Measurements from ENCODE around the gene MED7.

MED7 gene

DNA sequence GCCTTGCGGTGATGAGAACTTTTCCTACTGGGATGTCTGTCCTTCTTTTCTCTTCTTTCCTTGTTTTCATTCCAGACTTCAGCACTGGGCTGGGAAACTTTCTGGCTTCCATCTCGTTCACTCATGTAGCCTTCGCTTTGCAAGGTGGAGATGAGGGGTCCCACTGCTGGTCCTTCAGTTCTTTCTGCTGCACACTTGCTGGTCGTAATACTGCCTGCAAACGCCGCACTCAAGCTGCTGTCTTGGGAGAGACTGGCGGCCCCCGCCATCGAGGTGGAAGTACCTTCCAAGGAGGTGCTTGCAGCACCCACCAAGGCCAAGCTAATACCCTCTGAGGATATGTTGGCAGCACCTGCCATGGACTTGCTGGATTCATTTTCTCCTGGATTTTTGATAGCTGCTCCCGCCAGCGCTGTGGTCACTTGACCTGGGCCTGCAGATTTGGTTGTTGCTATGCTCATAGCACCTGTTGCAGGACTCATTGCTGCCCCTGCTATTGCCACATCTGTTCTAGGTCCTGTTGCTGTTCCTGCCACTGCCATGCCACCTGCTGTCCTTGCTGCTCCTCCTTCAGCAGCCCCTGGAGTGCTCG is 20.4 kb upstream of the MED7 start:
- no peak for DNase-seq

DNA sequence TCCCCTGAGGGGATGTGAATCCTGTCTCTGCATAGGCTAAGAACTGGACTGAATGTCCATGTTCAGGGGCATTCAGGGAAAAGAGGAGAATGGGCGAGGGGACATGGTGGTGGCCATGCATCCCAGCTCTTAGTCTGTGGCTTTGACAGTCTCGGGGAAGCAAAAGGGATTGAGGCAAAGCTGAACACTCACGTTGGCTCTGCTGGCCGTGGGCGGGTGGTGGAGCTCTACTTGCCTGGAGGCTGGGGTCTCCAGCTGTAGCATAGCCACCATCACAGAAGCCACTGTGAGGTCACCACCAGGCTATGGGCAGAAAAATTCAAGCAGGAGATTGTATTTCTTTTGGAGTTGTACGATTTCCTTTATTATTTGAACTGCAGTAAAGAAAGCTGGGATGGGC is 19.3 kb upstream of the MED7 start:
- DNase-seq, result no peak

DNA sequence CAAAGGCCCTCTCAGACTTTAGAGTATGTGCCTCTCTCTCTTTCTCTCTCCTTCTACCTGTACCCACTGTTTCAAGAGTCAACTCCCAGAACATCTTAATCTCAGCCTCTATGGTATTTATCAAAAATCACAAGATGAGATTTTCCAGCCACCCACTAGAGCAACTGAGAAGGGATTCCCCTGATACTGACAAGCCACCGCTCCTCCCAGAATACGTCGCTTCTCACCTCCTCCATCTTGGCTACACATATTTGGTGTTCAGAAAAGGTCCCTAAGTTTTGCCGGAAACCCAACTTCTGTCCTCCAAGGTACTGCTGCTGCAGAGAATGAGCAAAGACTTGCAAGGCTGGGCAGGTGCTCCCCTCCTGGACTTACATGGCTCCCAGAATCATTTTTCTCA is 17.3 kb upstream of the MED7 start:
- no peak for DNase-seq

DNA sequence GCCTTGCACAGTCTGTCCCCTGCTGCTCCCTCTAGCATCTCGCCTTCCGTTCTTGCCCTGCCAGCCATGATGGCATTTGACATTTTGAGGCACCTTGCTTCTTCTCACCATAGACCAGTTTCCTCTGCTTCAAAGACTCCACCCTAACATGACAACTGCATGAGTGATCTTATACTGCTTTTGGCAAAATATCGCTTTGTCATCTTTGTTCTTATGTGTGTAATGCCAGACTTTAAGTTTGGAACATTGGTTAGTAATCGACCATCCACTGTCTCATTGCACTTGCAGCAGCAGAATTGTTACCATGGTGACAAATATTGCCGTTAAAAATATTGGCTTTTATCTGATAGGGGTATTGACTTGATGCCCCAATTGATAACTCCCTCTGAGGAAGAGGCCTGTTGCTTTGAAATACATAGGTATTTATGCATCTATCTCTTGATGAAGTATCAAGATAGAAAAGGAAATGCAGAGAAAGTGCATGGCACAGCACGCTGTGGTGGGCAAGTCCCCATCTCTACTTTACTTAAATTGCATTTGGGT is 16.6 kb upstream of the MED7 start:
- DNase-seq, result no peak

DNA sequence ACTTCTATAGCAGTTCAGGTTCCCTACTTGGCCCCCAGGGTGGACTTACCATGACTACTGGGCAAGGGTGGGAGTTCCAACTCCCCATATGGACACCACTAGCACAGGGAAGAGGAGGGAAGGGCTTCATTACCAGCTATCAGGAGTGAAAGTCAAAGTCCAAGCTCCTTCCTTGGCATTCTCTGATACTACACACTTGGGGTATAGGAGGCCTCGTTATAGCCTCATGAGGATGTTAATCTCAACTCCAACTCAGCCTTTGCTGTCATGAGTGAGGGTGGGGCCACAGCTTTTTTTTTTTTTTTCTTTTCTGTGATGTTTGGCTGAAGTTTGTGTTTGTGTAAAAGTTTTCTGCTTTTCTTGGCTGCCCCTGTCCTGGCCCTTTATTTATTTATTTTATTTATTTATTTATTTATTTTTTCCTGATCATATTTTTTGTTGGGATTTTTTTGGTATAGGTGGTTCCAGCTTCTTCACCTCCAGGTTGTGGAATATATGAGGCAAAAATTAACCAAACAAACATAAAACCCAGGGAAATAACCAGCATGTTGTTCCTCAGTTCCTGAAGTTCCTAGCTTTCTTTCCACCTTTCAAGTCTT is 14.7 kb upstream of the MED7 start:
- DNase-seq, result no peak

DNA sequence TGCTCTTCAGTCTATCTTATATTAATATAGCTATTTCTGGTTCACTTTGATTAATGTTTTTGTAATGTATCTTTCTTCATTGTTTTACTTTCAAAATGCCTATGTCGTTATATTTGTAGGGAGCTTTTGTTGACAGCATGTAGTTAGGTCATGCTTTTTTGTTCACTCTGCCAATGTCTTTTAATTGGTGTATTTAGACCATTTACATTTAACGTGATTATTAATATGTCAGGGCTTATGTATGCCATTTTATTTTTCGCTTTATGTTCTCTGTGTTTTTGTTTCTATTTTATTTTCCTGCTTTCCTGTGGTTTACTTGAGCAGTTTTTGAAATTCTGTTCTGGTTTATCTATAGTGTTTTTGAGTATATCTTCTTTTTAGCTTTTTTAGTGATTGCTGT is 12.6 kb upstream of the MED7 start:
- no peak for DNase-seq

DNA sequence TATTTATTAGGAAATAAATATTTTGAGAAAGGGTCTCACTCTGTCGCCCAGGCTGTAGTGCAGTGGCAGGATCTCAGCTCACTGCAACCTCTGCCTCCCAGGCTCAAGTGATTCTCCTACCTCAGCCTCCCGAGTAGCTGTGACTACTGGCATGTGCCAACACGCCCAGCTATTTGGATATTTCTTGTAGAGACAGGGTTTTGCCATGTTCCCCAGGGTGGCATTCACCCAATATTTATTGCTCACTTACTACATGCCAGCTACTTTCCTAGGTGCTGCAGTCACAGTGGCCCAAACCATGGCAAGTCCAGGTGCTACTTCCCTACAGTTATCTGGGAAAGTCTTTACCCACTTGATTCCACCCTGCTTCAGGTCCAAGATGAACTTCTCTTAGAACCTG is 8.3 kb upstream of the MED7 start:
- no peak for DNase-seq

DNA sequence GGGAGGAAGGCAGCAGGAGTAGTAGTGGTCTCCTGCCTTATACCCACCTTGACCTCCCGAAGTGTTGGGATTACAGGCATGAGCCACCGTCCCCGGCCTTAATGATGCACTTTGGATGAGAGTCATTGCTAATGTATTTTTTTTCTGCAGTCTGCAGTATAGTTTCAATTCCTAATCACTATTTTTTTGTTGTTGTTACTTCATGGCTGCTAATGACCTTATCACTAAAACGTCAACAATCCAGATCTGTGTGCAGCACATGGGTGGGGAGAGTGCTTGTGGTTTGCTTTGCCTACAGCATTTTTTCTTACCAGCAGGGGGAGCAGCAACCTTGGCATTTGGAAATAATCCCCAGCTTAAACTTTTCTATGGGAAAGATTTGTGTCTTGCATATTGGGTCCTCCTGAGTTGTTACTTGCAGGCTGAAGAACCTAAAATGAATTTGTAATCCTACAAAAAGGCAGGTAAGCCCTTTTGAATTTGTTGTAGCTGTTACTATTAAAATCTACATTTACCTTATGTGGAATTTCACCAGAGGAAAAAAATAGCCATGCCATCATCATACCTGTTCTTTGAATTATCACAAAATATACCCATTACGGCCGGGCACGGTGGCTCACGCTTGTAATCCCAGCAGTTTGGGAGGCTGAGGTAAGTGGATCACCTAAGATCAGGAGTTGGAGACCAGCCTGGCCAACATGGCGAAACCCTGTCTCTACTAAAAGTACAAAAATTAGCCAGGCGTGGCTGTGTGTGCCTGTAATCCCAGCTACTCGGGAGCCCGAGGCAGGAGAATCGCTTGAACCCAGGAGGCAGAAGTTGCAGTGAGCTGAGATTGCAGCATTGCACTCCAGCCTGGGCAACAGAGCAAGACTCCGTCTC is 6.3 kb upstream of the MED7 start:
- no peak for DNase-seq

DNA sequence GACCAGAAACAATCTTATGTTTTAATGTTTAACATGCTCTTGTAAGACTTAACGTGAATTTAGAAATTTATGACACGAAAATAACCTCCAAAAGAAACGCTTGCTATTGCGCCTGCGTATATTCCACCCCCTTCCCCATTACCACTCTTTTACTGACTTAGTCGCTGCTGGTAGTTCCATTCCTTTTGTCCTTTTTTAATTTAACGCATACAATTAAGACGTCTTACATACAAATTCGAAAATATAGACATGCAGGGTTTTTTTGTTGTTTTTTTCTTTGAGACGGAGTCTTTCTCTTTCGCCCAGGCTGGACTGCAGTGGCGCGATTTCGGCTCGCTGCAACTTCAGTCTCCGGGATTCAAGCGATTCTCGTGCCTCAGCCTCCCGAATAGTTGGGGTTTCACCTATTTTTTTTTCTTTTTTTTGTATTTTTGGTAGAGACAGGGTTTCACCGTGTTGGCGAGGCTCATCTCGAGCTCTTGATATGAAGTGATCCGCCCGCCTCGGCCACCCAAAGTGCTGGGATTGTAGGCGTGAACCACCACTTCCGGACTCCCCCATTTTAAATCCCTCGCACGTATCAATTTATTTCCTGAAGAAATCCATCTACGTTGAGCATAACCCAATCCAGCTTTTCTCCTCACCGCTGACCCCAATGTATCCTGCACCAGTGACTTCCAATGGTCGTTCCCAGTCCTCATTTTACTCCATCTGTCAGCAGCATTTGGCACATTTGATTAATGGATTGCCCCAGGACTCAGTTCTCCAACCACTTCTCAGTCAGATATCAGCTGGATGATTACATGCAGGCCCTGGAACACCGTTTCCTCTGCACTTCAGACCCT is 684 bp upstream of the MED7 start:
- no peak for DNase-seq

DNA sequence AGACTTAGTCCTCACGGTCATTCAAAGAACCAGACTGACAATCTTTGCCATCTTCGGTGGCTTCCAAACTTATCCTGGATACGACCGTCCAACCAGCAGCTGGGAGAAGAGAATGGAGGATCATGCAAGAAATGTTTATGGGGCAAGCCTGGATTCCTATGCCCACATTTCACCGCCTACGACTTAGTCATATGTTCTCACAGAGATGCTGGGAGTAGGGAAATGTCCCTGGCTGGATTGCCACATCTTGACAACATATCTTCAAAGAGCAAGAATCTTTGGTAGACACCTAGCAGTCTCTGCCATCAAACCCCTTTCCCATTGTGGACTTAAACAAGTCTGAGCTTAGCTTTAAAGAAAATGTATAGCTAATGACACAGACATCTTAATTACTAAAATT is 5.0 kb downstream of the MED7 start:
- DNase-seq, result no peak

DNA sequence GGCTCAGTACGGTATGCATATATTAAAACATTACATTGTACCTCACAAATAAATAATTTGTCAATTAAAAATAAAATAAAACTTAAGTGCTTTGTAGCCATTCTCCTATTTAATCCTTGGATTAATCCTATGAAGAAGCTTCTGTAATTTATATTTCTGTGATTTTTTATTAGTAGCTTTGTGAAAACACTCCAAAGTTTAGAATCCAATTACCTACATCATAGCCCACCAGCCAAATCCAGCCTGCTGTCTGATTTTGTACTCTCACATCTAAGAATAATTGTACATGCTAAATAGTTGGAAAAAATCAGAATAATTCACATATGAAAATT is 10.4 kb downstream of the MED7 start:
- DNase-seq, result no peak

DNA sequence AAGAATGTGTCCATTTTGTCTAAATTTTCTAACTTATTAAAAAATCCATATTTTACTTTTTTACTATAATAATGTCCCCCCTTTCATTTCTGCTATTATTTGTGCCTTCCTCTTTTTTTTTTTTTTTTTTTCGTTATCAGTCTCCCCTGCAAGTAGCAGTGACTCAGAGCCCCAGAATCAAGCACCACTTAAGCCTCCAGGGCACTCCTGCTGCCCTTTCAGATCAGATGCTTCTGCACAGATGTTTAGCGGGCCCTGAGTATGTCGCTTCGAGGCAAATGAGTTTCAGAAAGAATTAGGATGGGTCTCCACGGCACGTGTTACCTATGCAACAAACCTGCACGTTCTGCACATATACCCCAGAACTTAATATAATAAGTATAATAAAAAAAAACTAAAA is 11.7 kb downstream of the MED7 start:
- no peak for DNase-seq

DNA sequence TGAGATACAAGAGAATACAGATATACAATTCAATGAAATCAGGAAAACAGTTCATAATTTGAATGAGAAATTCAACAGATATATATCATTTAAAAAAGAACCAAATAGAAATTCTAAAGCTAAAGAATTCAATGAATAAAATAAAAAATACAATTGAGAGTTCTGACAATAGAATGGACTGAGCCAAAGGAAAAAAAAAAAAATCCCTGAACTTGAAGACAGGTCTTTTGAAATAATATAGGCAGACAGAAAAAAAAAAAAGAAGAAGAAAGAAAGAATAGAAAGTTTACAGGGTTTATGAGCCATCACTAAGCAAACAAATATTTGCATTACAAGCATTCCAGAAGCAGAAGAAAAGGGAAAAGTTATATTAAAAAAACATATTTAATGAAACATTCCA is 21.0 kb downstream of the MED7 start:
- no peak for DNase-seq

DNA sequence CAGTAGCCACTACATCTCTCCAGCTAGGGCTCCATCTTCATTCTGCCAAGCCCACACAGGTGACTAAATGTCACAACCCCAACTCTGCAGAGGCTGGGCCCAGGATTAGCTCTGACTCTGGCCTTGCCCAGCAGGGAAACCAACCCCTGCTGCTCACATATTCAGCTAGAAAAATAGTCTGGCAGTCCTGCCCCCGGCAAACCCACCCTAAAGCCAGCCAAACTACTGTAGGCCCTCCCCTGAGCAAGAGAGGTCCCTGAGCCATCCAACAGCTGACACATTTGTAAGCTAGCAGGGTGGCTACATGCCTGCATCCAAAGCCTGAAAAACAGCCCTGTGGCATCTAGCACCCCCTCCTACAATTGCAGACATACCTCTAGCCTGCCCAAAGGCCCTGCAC is 22.6 kb downstream of the MED7 start:
- DNase-seq, result no peak

DNA sequence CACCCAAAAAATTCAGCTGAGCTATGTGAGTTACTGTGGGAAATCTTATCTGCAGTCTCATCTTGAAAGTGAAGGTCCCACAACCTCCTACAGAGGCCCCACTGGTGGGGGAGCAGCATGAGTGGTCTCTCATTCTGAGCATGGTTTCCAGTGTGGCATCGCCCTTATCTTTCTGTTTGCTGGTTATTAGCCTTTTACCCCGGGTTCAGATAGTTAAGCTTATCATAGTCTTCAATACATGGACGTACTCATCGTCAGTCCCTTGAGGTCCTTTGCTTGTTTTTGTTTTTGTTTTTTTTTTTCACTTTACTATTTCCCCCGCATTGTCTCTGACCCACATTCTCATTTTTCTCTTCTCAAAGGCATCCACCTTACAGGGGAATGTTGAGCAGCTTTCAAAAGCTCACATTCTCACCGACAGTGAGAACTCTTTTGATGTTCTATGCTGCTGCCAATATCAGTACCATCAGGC is 26.1 kb downstream of the MED7 start:
- DNase-seq, result no peak

DNA sequence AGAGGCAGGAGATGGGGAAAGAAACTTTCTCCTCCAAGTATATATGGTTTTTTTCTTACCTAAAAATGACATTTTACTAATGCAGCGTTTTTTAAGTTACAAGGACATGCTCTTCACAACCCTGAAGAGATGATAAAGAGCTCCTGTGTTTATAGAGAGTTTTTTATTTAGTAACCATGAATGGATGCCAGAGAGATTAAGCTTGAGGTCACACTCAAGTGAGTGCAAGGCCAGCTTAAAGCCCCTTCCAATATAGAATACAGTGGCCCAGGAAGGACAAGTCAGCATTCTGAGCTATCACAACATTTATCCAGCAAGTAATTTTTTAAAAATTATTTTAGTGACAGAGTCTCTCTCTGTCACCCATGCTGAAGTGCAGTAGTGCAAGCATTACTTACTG is 27.2 kb downstream of the MED7 start:
- no peak for DNase-seq

DNA sequence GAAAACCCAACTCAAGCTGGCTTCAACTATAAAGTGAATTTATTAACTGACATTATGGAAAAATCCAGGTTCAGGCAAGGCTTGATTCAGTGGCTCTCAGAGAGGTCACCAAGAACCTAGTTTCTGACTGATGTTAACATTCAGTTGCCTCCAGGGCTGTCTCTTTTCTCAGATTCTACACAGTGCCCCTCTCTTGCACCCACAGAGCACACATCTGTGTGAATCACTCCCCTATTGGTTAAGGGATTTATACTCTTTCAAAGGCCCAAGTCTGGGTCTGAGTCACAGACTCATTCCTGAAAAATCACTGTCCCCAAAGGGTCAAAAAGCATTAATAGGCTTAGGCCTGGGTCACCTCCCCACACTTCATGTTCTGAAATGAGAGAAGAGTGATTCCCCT is 27.7 kb downstream of the MED7 start:
- no peak for DNase-seq

DNA sequence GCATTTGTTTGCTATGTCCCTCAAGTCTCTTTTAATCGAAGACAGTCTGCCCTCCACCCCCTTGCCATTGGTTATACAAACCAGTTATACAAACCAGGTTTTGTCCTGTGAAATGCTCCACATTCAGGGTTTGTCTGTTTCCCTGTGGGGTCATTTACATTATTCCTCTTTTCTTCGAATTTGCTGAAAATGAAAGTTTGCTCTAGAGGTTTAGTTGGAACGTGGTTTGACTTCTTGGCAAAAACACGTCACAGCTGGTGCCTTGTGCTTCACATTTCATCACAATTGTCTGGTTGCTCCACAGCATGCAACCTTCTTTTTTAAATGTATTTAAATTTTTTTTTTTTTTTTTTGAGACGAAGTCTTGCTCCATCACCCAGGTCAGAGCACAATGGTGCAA is 29.7 kb downstream of the MED7 start:
- no peak for DNase-seq

DNA sequence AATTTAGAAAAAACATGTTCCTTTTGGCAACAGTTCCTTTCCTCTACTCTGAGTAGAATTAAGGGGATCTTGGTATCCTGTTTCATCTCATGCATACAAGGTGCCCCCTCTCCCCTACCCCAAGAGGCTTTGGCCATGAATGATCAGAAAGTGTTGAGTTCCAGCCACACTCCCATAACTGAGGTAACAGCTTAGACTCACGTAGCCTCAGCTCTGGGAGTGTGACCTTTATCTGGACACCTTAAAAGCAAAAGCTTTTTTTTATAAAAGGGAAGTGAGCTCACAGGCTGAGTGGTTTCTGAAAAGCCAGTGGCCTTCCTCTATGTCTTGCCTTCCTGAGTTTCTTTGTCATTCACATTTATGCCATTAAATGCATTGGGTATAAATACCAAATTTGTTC is 32.9 kb downstream of the MED7 start:
- no peak for DNase-seq

DNA sequence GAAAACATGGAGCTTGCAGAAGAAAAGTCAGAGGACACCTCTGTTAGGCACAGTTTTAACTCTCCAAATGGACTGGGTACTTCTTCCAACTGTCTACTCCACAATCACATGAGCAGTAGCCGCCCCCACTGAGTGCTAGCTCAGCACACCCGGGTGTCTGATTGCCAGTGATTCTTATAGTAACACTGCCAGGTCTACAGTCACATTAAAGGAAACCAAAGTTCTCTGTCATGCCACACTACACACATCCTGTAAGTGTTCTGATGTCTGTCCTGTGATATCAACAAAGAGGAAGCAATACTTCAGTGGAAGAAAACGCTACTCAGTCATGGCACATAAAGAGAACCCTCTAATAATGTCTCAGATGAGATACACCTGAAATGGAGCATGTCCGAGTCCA is 33.7 kb downstream of the MED7 start, which contains the start of gene HAVCR2:
TSS of gene HAVCR2 (minus strand) at position 69 of the 400 bp plus-strand sequence. CDS start at position 8, 61 bp downstream.
- no peak for DNase-seq

DNA sequence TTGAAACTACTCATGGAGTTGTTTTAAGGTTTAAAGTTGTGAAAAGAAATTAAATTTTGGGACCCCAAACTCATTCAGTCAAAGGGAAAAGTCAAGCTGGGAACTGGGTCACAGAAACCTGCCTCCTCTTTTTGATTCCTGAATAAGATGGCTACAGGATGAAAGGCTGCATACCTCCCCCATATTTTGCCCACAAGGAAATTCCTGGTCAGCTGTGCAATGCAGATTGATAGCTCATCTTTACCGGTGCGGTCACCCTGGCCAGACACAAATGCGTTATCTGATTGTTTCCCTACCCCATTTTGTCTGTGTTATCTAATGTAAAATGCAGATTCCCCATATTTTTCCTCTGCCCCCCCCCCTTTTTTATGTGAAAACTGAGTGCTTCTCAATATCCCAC is 35.2 kb downstream of the MED7 start:
- DNase-seq, result no peak

DNA sequence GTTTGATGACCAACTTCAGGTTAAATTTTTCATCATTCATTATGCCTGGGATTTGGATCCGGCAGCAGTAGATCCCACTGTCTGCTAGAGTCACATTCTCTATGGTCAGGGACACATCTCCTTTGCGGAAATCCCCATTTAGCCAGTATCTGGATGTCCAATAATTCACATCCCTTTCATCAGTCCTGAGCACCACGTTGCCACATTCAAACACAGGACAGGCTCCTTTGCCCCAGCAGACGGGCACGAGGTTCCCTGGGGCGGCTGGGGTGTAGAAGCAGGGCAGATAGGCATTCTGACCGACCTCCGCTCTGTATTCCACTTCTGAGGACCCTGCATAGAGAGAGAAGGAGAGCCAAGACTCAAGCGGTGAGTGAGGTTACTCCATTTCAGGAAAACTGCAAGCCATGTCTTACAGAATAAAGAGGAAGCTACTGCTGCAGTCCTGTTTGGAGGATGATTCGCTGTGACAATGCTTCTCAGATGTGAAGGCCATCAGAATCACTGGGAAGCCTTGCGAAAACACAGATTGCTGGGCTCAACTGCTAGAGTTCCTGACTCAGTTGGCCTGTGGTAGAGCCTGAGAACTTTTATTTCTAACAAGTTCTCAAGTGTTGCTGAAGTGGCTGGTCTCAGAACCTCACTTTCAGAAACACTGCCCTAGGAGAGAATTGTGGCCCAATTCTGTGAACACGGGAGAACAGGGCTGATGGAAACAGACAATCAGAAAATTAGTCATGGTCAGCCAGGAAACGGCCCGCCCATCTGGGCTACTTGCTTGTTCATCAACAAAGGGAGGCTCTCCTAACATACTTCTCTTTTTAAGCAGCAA is 35.8 kb downstream of the MED7 start:
- no peak for DNase-seq

All from activated gamma-delta T cell (primary cell).